Nephron progenitor cell (in vitro differentiated cells): ENCODE results near the gene RND1.

ENCODE experiments used
- DNase-seq: peaks from one replicate; pipeline ENCODE4 v3.0.0; 2021
- H3K27ac Mint-ChIP-seq: 2 replicates; pipeline ENCODE4 v1.8.0; 2021; ENCODE audit warnings: mild to moderate bottlenecking, moderate library complexity, mixed read lengths
- H3K27me3 Mint-ChIP-seq: 2 replicates; pipeline ENCODE4 v1.8.0; 2021; ENCODE audit warnings: mild to moderate bottlenecking, low read depth, mixed read lengths; ENCODE audit not compliant: poor library complexity
- H3K36me3 Mint-ChIP-seq: 2 replicates; pipeline ENCODE4 v1.8.0; 2021; ENCODE audit warnings: low read depth, mixed read lengths
- H3K4me1 Mint-ChIP-seq: 2 replicates; pipeline ENCODE4 v1.8.0; 2021; ENCODE audit warnings: mixed read lengths
- H3K4me3 Mint-ChIP-seq: 2 replicates; pipeline ENCODE4 v1.8.0; 2021; ENCODE audit warnings: mild to moderate bottlenecking, moderate library complexity, mixed read lengths
- H3K9me3 Mint-ChIP-seq: 2 replicates; pipeline ENCODE4 v1.8.0; 2021; ENCODE audit warnings: mild to moderate bottlenecking, moderate library complexity, mixed read lengths
- CTCF ChIP-seq: fragments of 200-600 bp; sonication (generic); IDR thresholded peaks from 2 replicates; pipeline ENCODE4 v1.5.0; 2021; ENCODE audit warnings: antibody characterized with exemption

RND1 gene

DNA sequence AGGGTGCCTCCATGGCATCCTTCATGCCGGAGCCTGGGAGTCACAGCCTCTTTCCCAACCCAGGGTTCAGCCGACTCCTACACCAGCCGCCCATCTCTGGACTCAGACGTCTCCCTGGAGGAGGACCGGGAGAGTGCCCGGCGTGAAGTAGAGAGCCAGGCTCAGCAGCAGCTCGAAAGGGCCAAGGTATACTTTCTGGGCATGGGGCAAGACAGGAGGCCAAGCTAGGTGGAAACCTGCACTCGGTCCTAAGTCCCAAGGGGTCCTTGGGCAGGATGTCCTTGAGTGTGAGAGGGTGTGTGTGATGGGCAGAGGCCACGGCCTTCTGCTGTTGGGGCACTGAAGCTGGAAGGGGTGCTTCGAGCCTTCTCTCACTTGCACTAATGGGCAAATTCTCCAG, 42.4 kb downstream of the RND1 start:
- DNase-seq: no peak
- Mint-ChIP-seq H3K9me3 (no peaks in the 10 kb centered on the region), H3K4me3 (no peak overlapping the region), H3K27me3 (peaks cover under 1% of the 10 kb centered on the region), H3K4me1 (peaks cover 33% of the 10 kb centered on the region), H3K27ac (no peak overlapping the region), H3K36me3 (peaks cover 29% of the 10 kb centered on the region)
- TF ChIP-seq CTCF: no peak

- Mint-ChIP-seq H3K4me3 (no peak overlapping the region), H3K9me3 (no peaks in the 10 kb centered on the region), H3K4me1 (peaks cover 38% of the 10 kb centered on the region), H3K27ac (no peak overlapping the region), H3K27me3 (peaks cover 3% of the 10 kb centered on the region), H3K36me3 (peaks cover 29% of the 10 kb centered on the region)
- DNase-seq: no peak
- no peak for TF ChIP-seq CTCF
Measured at GRCh38 chr12:48822711-48823110, 43.0 kb downstream of the RND1 start.

DNA sequence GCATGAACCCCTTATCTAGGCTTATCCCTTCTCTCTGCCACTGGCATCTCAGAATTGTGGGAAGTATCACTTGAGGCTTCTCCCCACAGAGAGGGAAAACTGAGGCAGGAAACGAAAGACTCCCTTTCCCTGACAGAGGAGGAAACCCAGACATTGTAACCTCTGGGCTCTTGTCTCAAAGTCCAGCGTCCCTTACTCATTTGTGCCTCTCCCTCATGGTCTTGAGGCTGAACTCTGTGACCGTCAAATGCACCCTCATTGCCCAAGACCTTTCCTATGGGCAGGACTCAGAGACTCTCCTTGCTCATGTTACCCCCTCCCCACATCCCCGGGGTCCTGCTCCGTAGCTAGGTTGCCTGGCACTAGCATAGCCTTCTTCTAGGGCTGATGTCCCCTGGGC, 43.5 kb downstream of the RND1 start:
- Mint-ChIP-seq H3K36me3 (peaks cover 29% of the 10 kb centered on the region), H3K27ac (no peak overlapping the region), H3K27me3 (peaks cover 6% of the 10 kb centered on the region), H3K4me1 (peaks cover 44% of the 10 kb centered on the region), H3K4me3 (no peak overlapping the region), H3K9me3 (no peaks in the 10 kb centered on the region)
- no peak for DNase-seq
- TF ChIP-seq CTCF: no peak

DNA sequence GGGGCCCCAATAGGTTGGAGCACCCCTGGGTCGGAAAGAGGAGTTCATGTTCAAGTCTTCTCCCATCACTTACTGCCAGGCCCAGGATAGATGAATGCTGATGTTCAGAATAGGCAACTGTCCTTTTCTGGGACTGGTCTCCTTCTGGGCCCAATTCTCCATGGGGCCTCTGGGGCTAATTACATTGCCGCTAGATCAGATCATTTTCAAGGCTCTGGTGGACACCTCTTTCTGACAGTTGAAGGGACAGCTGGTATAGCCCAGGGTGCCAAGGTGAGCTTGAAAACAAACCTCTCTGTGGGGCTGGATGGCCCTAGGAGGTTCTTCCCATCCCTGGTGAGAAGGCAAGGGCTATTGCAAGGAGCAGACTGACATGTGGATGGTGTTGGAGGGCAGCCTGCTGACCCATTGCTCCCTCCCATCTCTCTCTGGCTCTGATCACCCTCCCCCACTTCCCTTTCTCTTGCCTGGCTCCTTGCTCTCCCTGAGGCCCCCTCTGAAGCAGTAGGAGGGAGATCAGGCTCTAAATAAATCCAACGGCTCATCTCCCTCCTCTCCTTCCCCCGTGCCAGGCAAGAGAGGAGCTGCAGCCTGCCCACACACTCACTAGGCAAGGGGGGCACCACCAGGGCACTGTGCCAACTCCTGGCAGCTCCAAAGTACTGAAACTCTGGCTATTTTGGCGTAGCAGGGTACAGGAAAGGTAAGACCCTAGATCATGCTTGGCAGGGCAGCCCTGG, 45.5 kb downstream of the RND1 start:
- DNase-seq: no peak
- Mint-ChIP-seq H3K36me3 (peaks cover 15% of the 10 kb centered on the region), H3K4me1 (peaks cover 64% of the 10 kb centered on the region), H3K27me3 (peaks cover 18% of the 10 kb centered on the region), H3K9me3 (no peaks in the 10 kb centered on the region), H3K27ac (no peak overlapping the region), H3K4me3 (peak overlapping the region; percentile 89)
- TF ChIP-seq CTCF: no peak

- TF ChIP-seq CTCF: no peak
- Mint-ChIP-seq H3K4me3 (peak overlapping the region; percentile 89), H3K27me3 (peaks cover 18% of the 10 kb centered on the region), H3K27ac (no peak overlapping the region), H3K9me3 (no peaks in the 10 kb centered on the region), H3K36me3 (peaks cover 6% of the 10 kb centered on the region), H3K4me1 (peaks cover 68% of the 10 kb centered on the region)
- DNase-seq: no peak
Measured at GRCh38 chr12:48818831-48819590, 46.7 kb downstream of the RND1 start.
